ENCODE measurements around the gene ITPRIPL1.

Gene ITPRIPL1

GRCh38 chr2:96323849-96324248, 1.3 kb upstream of the ITPRIPL1 start:
- no peak for DNase-seq (ENCODE audit: low read depth)

- no peak for DNase-seq (ENCODE audit: low read depth)
Observed at GRCh38 chr2:96324721-96325040, 436 bp upstream of the ITPRIPL1 start.

GRCh38 chr2:96325884-96326255, 753 bp downstream of the ITPRIPL1 start:
- no peak for DNase-seq (ENCODE audit: low read depth)

- no peak for DNase-seq (ENCODE audit: low read depth)
Observed at GRCh38 chr2:96326564-96326963, 1.4 kb downstream of the ITPRIPL1 start.

GRCh38 chr2:96326990-96327820, 2.1 kb downstream of the ITPRIPL1 start:
- DNase-seq (ENCODE audit: low read depth): no peak

- peak; percentile 86 for DNase-seq (ENCODE audit: low read depth)
Observed at GRCh38 chr2:96329456-96329855, 4.3 kb downstream of the ITPRIPL1 start.

GRCh38 chr2:96329874-96330273, 4.8 kb downstream of the ITPRIPL1 start:
- no peak for DNase-seq (ENCODE audit: low read depth)

- peak; percentile 41 for DNase-seq (ENCODE audit: low read depth)
Observed at GRCh38 chr2:96330407-96330806, 5.3 kb downstream of the ITPRIPL1 start.

- DNase-seq (ENCODE audit: low read depth): no peak
Observed at GRCh38 chr2:96333708-96334107, 8.6 kb downstream of the ITPRIPL1 start.

- peak; percentile 21 for DNase-seq (ENCODE audit: low read depth)
Observed at GRCh38 chr2:96336104-96336775, 11.1 kb downstream of the ITPRIPL1 start.

GRCh38 chr2:96336873-96337272, 11.8 kb downstream of the ITPRIPL1 start:
- no peak for DNase-seq (ENCODE audit: low read depth)

- peak; percentile 61 for DNase-seq (ENCODE audit: low read depth)
Observed at GRCh38 chr2:96340493-96341414, 15.6 kb downstream of the ITPRIPL1 start.

GRCh38 chr2:96341641-96342040, 16.5 kb downstream of the ITPRIPL1 start:
- no peak for DNase-seq (ENCODE audit: low read depth)

GRCh38 chr2:96342085-96342484, 17.0 kb downstream of the ITPRIPL1 start:
- DNase-seq (ENCODE audit: low read depth): peak; percentile 90

GRCh38 chr2:96344011-96344410, 18.9 kb downstream of the ITPRIPL1 start:
- DNase-seq (ENCODE audit: low read depth): peak; percentile 27

- DNase-seq (ENCODE audit: low read depth): peak; percentile 30
Observed at GRCh38 chr2:96345438-96345837, 20.3 kb downstream of the ITPRIPL1 start.

- no peak for DNase-seq (ENCODE audit: low read depth)
Observed at GRCh38 chr2:96345868-96346462, 20.8 kb downstream of the ITPRIPL1 start.

- DNase-seq (ENCODE audit: low read depth): no peak
Observed at GRCh38 chr2:96347395-96347794, 22.3 kb downstream of the ITPRIPL1 start.

- no peak for DNase-seq (ENCODE audit: low read depth)
Observed at GRCh38 chr2:96353032-96353561, 28.0 kb downstream of the ITPRIPL1 start.

- DNase-seq (ENCODE audit: low read depth): no peak
Observed at GRCh38 chr2:96353606-96354101, 28.5 kb downstream of the ITPRIPL1 start.

GRCh38 chr2:96354492-96354891, 29.4 kb downstream of the ITPRIPL1 start:
- no peak for DNase-seq (ENCODE audit: low read depth)

GRCh38 chr2:96356889-96357288, 31.8 kb downstream of the ITPRIPL1 start:
- no peak for DNase-seq (ENCODE audit: low read depth)

Measured in ELR (cell line).